Measurements from ENCODE around the gene DNAH2. TPM values are rescaled to one million over a fixed set of nuclear protein-coding genes. Genes with fewer than 3 reads are reported as not detected.
A peak's percentile ranks its signal among the peaks of the same experiment; 100 is the strongest.

DNAH2 gene
- total RNA-seq (2021): 0.15 and 0.22 TPM in 2 replicates
- long read RNA-seq: 0 reads

GRCh38 chr17:7716901-7717755 lies at the start of gene DNAH2:
DNAH2 (plus strand) TSS chr17:7717744; CDS start chr17:7719735, 1,991 bp downstream.
- Mint-ChIP-seq H3K4me3 (peak within 1 kb of the TSS; percentile 78 to 87), H3K36me3 (ENCODE audit: insufficient read depth in 1 of 3, low read depth in 3 of 3) (no peaks in the 10 kb centered on the region), H3K4me1 (peaks cover 35 to 55% of the 10 kb centered on the region in 2 experiments), H3K9me3 (no peaks in the 10 kb centered on the region), H3K27me3 (ENCODE audit: low read depth) (peaks cover 64% of the 10 kb centered on the region), H3K27ac (peak within 1 kb of the TSS in 2 of 3 experiments; percentile 52 to 93; a peak in 3 of 7 replicates)
- TF ChIP-seq CTCF (conservative IDR thresholded peaks at IDR 0.05): peak; percentile 67
- H4K20me1 ChIP-seq (ENCODE audit: control insufficient read depth, insufficient read depth, insufficient read length): no peaks in the 10 kb centered on the region
- no peak within 1 kb of the TSS for H3K56ac ChIP-seq (ENCODE audit: insufficient read length, low read depth, low read length)
- no peak within 1 kb of the TSS for H2AK5ac ChIP-seq (ENCODE audit: insufficient read length, low read length)
- H3K4ac ChIP-seq (ENCODE audit: low read depth, low read length): no peak within 1 kb of the TSS
- peak within 1 kb of the TSS; percentile 75 for H3K14ac ChIP-seq (ENCODE audit: insufficient read depth, low read length)
- H4K5ac ChIP-seq (ENCODE audit: insufficient read length, low read depth, low read length): no peak within 1 kb of the TSS
- WGBS (ENCODE audit: extremely low coverage, insufficient read length, low lambda C conversion rate): no CpG with 5 or more reads among the region's 64 CpGs
- no peaks in the 10 kb centered on the region for H3K79me1 ChIP-seq (ENCODE audit: insufficient read depth, low read depth, low read length, poor library complexity, severe bottlenecking)
- peaks cover 8% of the 10 kb centered on the region for H3K23me2 ChIP-seq (ENCODE audit: insufficient read length, low read depth, low read length, poor library complexity, severe bottlenecking)
- H2BK12ac ChIP-seq (ENCODE audit: insufficient read length, low read depth, low read length): no peak within 1 kb of the TSS
- H3K23ac ChIP-seq (ENCODE audit: insufficient read length, low read depth, low read length): no peak within 1 kb of the TSS
- H2BK20ac ChIP-seq (ENCODE audit: low read depth, low read length, poor library complexity, severe bottlenecking): no peak within 1 kb of the TSS
- H3K4me1 ChIP-seq (ENCODE audit: insufficient read depth, low read length): no peaks in the 10 kb centered on the region; the same call in 1 of the 2 replicates
- H3K9ac ChIP-seq (ENCODE audit: extremely low read depth, insufficient read length, low read length): no peak within 1 kb of the TSS
- no peaks in the 10 kb centered on the region for H3K9me3 ChIP-seq (ENCODE audit: control insufficient read depth, low read depth, low read length)
- H3K27me3 ChIP-seq (ENCODE audit: insufficient read depth, low read length): no peaks in the 10 kb centered on the region; the same call in 1 of the 2 replicates
- no peak within 1 kb of the TSS for H4K8ac ChIP-seq (replicated peaks; ENCODE audit: insufficient read length, low read depth, low read length)
- DNase-seq: peak; percentile 98
- H3K27ac ChIP-seq (ENCODE audit: insufficient read length, low read depth, low read length): no peak within 1 kb of the TSS
- H4K91ac ChIP-seq (ENCODE audit: insufficient read length, low read depth, low read length): no peak within 1 kb of the TSS
- H2BK120ac ChIP-seq (ENCODE audit: low read depth, low read length, poor library complexity, severe bottlenecking): no peak within 1 kb of the TSS
- no peaks in the 10 kb centered on the region for H3K79me2 ChIP-seq (ENCODE audit: insufficient read depth, low read length)
- H2BK5ac ChIP-seq (ENCODE audit: insufficient read length, low read length): no peak within 1 kb of the TSS
- H3K4me2 ChIP-seq (ENCODE audit: insufficient read depth, insufficient read length, low read length): peak within 1 kb of the TSS; percentile 83
- H2BK15ac ChIP-seq (ENCODE audit: low read depth, low read length): no peak within 1 kb of the TSS
- H3T11ph ChIP-seq (ENCODE audit: low read length): no peak within 1 kb of the TSS
- peak within 1 kb of the TSS; percentile 71 for H3K18ac ChIP-seq (ENCODE audit: insufficient read length, low read depth, low read length)
- H2AFZ ChIP-seq (ENCODE audit: low read length): no peak within 1 kb of the TSS
